Measurements from ENCODE around the gene HES4.
A peak's percentile ranks its signal among the peaks of the same experiment; 100 is the strongest.

HES4 gene

GRCh38 chr1:984476-984814 is 15.5 kb downstream of the HES4 start (continued):
- TF ChIP-seq ZBTB11 (tag by site-specific recombination; conservative IDR thresholded peaks at IDR 0.05; ENCODE audit: low read depth), result peak; percentile 79
- no peak for TF ChIP-seq ZNF132 (tag by site-specific recombination; IDR thresholded peaks at IDR 0.05; ENCODE audit: borderline replicate concordance)
- no peak for TF ChIP-seq ZNF776 (tag by site-specific recombination; IDR thresholded peaks at IDR 0.05; ENCODE audit: borderline replicate concordance)
- TF ChIP-seq ZNF335 (tag by site-specific recombination; conservative IDR thresholded peaks at IDR 0.05), result no peak
- TF ChIP-seq ZNF560 (tag by site-specific recombination; IDR thresholded peaks at IDR 0.05; ENCODE audit: borderline replicate concordance), result peak; percentile 51; the same call in 1 of the 2 replicates
- 0 out of 2 replicates have a peak, but pooled peaks have one; percentile 28 for TF ChIP-seq ZNF366 (tag by site-specific recombination; conservative IDR thresholded peaks at IDR 0.05)
- TF ChIP-seq SALL2 (tag by site-specific recombination; IDR thresholded peaks at IDR 0.05; ENCODE audit: borderline replicate concordance), result no peak
- peak; percentile 72; the same call in 1 of the 2 replicates for TF ChIP-seq GLI2 (tag by site-specific recombination; IDR thresholded peaks at IDR 0.05; ENCODE audit: borderline replicate concordance, low read depth)
- TF ChIP-seq ZNF140 (tag by site-specific recombination; IDR thresholded peaks at IDR 0.05), result peak; percentile 88
- no peak for TF ChIP-seq ZIC2 (tag by site-specific recombination; IDR thresholded peaks at IDR 0.05)
- TF ChIP-seq ZNF639 (tag by site-specific recombination; IDR thresholded peaks at IDR 0.05), result 0 out of 2 replicates have a peak, but pooled peaks have one; percentile 35
- TF ChIP-seq ZNF292 (tag by site-specific recombination; IDR thresholded peaks at IDR 0.05; ENCODE audit: borderline replicate concordance, low read depth), result peak; percentile 65; the same call in 1 of the 2 replicates
- TF ChIP-seq, protein P1, sequence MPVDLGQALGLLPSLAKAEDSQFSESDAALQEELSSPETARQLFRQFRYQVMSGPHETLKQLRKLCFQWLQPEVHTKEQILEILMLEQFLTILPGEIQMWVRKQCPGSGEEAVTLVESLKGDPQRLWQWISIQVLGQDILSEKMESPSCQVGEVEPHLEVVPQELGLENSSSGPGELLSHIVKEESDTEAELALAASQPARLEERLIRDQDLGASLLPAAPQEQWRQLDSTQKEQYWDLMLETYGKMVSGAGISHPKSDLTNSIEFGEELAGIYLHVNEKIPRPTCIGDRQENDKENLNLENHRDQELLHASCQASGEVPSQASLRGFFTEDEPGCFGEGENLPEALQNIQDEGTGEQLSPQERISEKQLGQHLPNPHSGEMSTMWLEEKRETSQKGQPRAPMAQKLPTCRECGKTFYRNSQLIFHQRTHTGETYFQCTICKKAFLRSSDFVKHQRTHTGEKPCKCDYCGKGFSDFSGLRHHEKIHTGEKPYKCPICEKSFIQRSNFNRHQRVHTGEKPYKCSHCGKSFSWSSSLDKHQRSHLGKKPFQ (tag by site-specific recombination; IDR thresholded peaks at IDR 0.05), result no peak
- peak; percentile 83 for TF ChIP-seq ZBTB8A (tag by site-specific recombination; IDR thresholded peaks at IDR 0.05)
- TF ChIP-seq, protein P2, sequence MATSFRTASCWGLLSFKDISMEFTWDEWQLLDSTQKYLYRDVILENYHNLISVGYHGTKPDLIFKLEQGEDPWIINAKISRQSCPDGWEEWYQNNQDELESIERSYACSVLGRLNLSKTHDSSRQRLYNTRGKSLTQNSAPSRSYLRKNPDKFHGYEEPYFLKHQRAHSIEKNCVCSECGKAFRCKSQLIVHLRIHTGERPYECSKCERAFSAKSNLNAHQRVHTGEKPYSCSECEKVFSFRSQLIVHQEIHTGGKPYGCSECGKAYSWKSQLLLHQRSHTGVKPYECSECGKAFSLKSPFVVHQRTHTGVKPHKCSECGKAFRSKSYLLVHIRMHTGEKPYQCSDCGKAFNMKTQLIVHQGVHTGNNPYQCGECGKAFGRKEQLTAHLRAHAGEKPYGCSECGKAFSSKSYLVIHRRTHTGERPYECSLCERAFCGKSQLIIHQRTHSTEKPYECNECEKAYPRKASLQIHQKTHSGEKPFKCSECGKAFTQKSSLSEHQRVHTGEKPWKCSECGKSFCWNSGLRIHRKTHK (tag by site-specific recombination; IDR thresholded peaks at IDR 0.05), result no peak
- no peak for TF ChIP-seq OSR2 (tag by site-specific recombination; IDR thresholded peaks at IDR 0.05)
- no peak for TF ChIP-seq SP2 (tag by site-specific recombination; IDR thresholded peaks at IDR 0.05)
- TF ChIP-seq ZNF555 (tag by site-specific recombination; conservative IDR thresholded peaks at IDR 0.05), result peak; percentile 85

DNA sequence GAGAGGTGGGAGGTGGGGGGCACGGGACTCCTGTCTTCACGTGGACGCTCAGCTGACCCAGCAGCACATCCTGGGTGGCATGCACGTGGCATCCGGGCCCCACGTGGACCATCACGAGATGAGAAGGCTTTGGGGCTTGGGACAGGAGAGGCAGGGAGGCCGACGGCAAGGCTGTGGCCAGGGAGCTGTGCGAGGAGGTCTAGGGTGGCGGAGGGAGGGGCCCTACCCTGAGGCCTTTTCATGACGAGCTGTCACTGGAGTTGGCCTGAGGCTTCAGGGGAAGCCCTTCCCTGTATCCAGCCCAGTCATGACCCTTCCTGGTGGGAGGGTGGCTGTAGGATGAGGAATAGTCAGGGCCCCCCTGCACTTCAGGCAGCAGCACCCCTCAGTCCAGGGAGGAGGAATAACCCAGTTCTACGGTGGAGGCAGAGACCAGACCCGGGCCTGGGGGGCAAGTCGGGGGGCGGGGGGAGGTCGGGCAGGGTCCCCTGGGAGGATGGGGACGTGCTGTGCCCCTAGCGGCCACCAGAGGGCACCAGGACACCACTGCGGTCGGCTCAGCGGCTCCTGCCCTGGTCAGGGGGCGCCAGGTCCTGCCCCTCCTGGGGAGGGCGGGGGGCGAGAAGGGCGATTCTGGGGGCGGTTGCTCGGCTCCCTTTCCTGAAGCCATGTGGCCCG is 16.0 kb downstream of the HES4 start:
- no peaks in the 10 kb centered on the region for H3K9me3 ChIP-seq (ENCODE audit: control insufficient read depth, insufficient read depth, low read depth, low read length)
- no peaks in the 10 kb centered on the region for H3K36me3 ChIP-seq (ENCODE audit: control insufficient read depth in 2 of 2, insufficient read depth in 1 of 2, low read length in 2 of 2)
- H3K4me3 ChIP-seq (ENCODE audit: low read depth, low read length), result no peak overlapping the region
- ChIA-PET CTCF (interaction anchor here (0.6 to 4.0 kb wide), 29 partner anchors 8 to 343 kb away, joined by 3 to 53 read pairs (median 4); partner anchors contain the start of gene AGRN), POLR2A (interaction anchor here (0.9 to 2.0 kb wide), 2 partner anchors 11 to 308 kb away, joined by 3 to 11 read pairs; no protein-coding TSS in a partner anchor)
- H3K4me1 ChIP-seq (ENCODE audit: control insufficient read depth, insufficient read depth, low read length), result no peaks in the 10 kb centered on the region
- no peak overlapping the region for H3K27ac ChIP-seq (ENCODE audit: extremely low read depth, low read depth, low read length)
- TF ChIP-seq BCL11A (tag by site-specific recombination; IDR thresholded peaks at IDR 0.05; ENCODE audit: low read depth) (no peak), ZNF626 (tag by site-specific recombination; IDR thresholded peaks at IDR 0.05) (no peak), ZFHX2 (tag by site-specific recombination; conservative IDR thresholded peaks at IDR 0.05) (peak; percentile 35; the same call in 1 of the 2 replicates), ZFP41 (tag by site-specific recombination; IDR thresholded peaks at IDR 0.05; ENCODE audit: borderline replicate concordance) (no peak)
- TF ChIP-seq, protein P3, sequence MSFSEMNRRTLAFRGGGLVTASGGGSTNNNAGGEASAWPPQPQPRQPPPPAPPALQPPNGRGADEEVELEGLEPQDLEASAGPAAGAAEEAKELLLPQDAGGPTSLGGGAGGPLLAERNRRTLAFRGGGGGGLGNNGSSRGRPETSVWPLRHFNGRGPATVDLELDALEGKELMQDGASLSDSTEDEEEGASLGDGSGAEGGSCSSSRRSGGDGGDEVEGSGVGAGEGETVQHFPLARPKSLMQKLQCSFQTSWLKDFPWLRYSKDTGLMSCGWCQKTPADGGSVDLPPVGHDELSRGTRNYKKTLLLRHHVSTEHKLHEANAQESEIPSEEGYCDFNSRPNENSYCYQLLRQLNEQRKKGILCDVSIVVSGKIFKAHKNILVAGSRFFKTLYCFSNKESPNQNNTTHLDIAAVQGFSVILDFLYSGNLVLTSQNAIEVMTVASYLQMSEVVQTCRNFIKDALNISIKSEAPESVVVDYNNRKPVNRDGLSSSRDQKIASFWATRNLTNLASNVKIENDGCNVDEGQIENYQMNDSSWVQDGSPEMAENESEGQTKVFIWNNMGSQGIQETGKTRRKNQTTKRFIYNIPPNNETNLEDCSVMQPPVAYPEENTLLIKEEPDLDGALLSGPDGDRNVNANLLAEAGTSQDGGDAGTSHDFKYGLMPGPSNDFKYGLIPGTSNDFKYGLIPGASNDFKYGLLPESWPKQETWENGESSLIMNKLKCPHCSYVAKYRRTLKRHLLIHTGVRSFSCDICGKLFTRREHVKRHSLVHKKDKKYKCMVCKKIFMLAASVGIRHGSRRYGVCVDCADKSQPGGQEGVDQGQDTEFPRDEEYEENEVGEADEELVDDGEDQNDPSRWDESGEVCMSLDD (tag by site-specific recombination; IDR thresholded peaks at IDR 0.05), result peak; percentile 56

All from HEK293 (cell line).